HL-60/S4 treated with retinoic acid at 250 ng/mL for 4 days and 3 days (cell line): ENCODE results near the gene SLC38A8.

Experiments used
- in situ Hi-C: fragments of 300-500 bp; cut with MboI; formaldehyde crosslinking; loops from 2 replicates; pipeline ENCODE4 v1.7.0; 2022; ENCODE audit warnings: low sequenced_read_pairs

Gene SLC38A8

GRCh38 chr16:83973581-83974385 is 68.8 kb downstream of the SLC38A8 start:
- in situ Hi-C loops: loop anchor here (25.0 kb wide), 2 partner anchors 214 to 514 kb away; partner anchors contain the start of genes ADAD2 and TAF1C

DNA sequence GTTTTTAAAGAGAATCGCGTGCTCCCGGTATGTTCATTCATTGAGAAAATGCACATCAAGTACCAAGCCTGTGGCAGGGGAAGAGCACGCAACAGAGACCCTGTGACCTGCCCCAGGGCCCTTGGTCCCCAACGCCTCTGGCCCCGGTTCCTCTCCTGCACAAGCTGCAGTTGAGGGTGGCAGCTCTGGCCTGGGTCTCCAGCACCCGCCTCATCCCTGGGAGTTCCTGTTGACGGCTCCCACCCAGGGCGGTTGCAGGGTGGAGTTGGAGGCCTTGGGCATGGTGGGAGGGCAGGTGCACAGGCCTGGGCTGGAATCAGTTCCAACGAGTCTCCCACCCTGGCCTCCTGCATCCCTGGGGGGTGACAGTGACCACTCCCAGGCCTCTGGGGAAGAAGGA is 69.5 kb downstream of the SLC38A8 start:
- in situ Hi-C loops: loop anchor here (25.0 kb wide), 2 partner anchors 214 to 514 kb away; partner anchors contain the start of genes ADAD2 and TAF1C

DNA sequence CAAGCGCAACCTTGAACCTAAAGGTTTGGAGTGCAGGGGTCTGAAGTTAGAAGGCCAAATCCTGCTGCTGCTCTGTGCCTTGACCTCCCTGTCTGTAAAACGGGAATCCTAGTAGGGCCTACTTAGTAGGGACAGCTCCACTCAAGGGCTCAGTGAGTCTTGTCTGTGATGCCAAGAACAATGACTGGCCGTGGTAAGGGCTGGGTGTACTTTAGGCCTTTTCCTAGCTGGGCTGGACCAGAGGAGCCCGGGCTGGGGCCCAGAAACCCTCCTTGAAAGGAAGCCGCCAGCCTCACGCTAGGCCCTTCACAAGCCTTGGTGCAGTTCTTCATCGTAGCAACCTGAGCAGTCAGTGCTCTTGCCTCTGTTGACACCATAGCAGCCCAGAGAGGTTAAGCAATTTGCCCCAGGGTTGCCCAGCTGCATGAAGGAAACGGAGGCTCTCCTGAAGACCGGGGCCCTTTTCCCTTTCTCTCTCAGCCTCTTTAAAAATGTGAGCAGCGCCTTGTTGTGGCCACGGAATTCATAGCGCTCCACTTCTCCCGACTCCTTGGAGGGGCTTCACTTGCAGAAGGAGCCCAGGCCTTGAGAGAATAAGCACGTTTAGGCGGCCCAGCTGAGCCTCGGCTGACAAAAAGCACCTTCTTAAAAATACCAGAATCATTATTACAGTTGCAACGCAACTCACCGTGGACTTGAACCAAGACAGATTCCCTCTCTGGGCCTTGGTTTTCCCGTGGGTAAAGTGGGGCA is 70.2 kb downstream of the SLC38A8 start:
- in situ Hi-C loops: loop anchor here (25.0 kb wide), 2 partner anchors 215 to 515 kb away; partner anchors contain the start of genes ADAD2 and TAF1C

DNA sequence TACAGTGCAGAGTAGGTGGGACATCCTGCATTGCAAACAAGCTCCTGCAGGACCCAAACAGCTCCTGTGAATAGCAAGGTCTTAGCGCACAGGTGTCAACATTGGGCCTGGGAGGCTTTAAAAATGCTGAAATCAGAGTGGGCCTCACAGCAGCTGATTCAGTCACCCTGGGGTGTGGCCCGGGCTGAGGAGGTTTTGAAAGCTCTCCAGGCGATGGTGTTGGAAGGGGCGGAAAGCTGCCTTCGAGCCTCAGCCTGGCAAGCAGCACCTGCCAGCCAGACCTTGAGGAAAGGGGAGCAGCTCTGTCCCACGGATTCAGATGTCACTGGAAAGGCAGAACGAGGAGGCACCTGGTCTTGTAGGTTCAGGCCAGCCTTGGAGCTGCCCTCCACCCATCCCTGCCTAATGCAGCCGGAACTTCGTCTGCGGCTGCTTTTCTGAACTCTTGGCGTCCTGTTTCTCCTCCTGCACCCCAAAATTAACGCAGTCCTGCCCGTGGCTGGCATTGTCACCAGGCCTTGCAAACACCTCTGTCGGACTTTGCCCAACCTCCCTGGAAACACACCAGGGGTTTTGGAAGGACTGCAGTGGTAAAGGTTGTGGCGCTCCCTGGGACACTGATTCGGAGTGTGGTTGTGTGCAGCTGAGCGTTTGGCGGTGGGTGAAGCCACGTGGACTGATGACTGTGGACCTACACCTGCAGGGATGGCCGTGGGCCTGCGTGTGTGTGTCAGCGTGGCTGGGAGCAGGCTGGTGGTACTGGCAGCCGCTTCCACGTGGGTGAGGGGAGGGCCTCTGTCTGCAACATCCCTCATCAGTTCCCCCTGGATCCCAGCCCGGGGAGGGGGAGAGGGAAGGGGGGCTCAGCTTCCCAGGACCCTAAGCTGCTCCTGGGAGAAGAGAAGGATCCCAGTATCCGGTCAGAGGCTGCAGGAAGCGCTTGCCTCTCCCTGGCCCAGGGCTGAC is 71.1 kb downstream of the SLC38A8 start:
- in situ Hi-C loops: loop anchor here (25.0 kb wide), 2 partner anchors 216 to 516 kb away; partner anchors contain the start of genes ADAD2 and TAF1C

- in situ Hi-C loops: loop anchor here (25.0 kb wide), 2 partner anchors 217 to 517 kb away; partner anchors contain the start of genes ADAD2 and TAF1C
Measured at GRCh38 chr16:83970430-83970815, 72.2 kb downstream of the SLC38A8 start.

DNA sequence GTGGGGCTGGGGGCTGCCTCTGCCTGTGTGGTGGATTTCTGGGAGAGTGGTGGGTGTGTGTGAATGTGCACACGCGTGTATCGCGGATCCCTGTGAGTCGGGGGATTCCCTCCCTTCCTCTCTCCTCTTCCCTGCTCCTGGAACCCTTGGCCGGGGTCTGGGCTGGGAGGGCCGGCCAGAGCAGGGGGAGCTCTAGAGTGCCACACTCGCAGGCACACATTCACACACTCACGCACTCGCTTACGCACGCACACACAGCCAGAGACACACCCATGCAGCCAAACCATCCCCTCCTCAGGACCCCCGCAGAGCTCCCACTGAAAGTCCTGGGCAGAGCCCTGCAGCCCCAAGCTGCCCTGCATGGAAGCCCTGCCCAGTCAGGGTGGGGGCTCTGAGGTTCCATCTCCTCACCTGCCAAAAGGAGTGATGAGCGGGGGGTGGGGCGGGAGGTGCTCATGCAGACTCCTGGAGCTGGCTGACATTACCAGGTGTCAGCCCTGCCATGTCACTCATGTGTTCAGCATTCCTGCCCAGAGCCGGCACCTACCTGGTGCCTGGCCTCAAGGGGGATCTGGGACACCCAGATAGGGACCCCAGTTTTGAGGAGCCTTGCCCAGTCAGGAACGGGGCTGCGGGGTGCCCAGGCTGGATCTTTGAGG is 72.7 kb downstream of the SLC38A8 start:
- in situ Hi-C loops: loop anchor here (25.0 kb wide), 2 partner anchors 217 to 517 kb away; partner anchors contain the start of genes ADAD2 and TAF1C

DNA sequence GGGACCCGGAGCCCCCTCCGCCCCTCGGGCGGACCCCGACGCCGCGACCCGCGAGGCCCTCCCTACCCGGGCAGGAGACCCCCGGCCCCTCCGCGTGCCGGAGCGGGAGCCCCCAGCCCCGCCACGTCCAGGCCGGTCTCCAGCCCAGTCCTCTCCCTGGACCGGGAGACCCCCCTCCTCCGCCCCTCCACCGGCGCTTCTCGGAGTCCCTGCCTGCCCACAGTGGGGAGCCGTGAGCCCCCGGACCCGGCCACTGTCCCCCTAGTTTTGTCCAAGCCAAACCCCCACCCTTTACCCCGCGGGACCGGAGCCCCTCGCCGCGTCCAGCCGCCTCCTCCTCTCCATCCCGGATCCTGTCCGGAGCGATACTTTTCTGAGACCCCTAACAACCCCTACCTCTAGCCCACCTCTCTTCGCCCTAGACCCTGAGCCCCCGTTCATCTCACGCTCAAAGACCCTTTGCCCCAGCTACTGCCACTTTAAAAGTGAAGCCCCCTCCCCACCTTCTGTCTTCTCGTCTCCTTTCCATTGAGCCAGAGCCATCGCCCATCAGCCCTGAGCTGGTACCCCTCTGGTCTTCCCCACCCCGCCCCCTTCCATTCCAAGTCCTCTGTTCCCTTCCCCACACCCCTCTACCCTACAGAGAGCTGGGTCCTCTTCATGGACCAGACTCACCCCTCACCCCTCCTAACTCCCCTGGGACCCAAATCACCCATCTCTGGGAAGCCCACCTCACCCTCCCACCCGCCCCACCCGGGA is 73.5 kb downstream of the SLC38A8 start:
- in situ Hi-C loops: loop anchor here (25.0 kb wide), 2 partner anchors 218 to 518 kb away; partner anchors contain the start of genes ADAD2 and TAF1C

GRCh38 chr16:83968306-83968851 is 74.2 kb downstream of the SLC38A8 start:
- in situ Hi-C loops: loop anchor here (25.0 kb wide), 2 partner anchors 219 to 519 kb away; partner anchors contain the start of genes ADAD2 and TAF1C

DNA sequence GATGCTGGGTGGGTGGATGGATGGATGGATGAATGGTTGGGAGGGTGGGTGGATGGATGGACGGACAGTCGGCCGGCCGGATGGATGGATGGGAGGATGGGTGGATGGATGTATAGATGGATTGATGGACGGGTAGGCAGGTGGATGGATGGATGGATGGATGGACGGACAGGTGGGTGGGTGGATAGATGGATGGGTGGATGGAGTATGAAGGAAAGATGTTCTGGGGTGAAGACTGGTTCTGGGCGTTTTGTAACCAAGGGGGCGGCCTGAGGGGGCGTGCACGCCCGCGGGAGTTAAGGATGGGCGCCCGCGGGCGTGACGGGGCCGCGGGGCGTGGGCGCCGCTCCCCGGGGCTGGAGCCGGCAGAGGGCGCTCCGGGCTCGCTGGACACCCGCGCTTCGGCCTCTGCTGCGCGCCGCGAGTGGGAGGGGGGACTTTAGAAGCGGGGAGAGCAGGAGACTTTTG is 74.7 kb downstream of the SLC38A8 start, which contains the start of gene NECAB2:
Gene NECAB2 (plus strand): TSS at position 407 of the 468 bp plus-strand sequence. CDS start 405 bp downstream, outside the sequence.
- in situ Hi-C loops: loop anchor here (25.0 kb wide), 2 partner anchors 219 to 519 kb away; partner anchors contain the start of genes ADAD2 and TAF1C

- in situ Hi-C loops: loop anchor here (25.0 kb wide), 2 partner anchors 220 to 520 kb away; partner anchors contain the start of genes ADAD2 and TAF1C
Measured at GRCh38 chr16:83967091-83967490, 75.5 kb downstream of the SLC38A8 start.

GRCh38 chr16:83966153-83966696 is 76.4 kb downstream of the SLC38A8 start:
- in situ Hi-C loops: loop anchor here (25.0 kb wide), 2 partner anchors 221 to 521 kb away; partner anchors contain the start of genes ADAD2 and TAF1C

GRCh38 chr16:83965444-83966152 is 77.0 kb downstream of the SLC38A8 start:
- in situ Hi-C loops: loop anchor here (25.0 kb wide), 2 partner anchors 222 to 522 kb away; partner anchors contain the start of genes ADAD2 and TAF1C

DNA sequence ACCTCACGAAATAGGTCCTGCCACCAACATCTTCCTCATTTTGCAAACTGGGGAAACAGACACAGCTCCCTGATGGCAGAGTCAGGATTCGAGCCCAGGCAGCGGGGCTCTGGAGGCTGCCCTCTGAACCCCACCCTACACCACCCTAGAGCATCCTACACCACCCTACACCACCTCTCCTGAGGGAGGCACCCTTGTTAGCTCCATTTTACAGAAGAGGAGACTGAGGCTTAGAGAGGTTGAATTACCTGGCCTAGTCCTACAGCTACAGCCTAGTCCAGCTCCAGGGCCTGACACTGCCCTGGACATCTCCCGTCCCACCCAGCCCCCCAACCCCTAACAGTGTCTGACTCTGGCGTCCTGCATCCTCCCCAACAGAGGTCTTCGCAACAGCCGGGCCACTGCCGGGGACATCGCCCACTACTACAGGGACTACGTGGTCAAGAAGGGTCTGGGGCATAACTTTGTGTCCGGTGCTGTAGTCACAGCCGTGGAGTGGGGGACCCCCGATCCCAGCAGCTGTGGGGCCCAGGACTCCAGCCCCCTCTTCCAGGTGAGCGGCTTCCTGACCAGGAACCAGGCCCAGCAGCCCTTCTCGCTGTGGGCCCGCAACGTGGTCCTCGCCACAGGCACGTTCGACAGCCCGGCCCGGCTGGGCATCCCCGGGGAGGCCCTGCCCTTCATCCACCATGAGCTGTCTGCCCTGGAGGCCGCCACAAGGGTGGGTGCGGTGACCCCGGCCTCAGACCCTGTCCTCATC is 77.7 kb downstream of the SLC38A8 start:
- in situ Hi-C loops: loop anchor here (25.0 kb wide), 2 partner anchors 222 to 522 kb away; partner anchors contain the start of genes ADAD2 and TAF1C

- in situ Hi-C loops: loop anchor here (25.0 kb wide), 2 partner anchors 224 to 524 kb away; partner anchors contain the start of genes ADAD2 and TAF1C
Measured at GRCh38 chr16:83963277-83964119, 79.1 kb downstream of the SLC38A8 start.

- in situ Hi-C loops: loop anchor here (25.0 kb wide), 2 partner anchors 226 to 526 kb away; partner anchors contain the start of genes ADAD2 and TAF1C
Measured at GRCh38 chr16:83961591-83961990, 81.0 kb downstream of the SLC38A8 start.
